ENCODE results near the gene COL6A2.

COL6A2 gene

GRCh38 chr21:46114963-46115362, 17.1 kb downstream of the COL6A2 start:
- no peak for DNase-seq (ENCODE audit: low spot score)

DNA sequence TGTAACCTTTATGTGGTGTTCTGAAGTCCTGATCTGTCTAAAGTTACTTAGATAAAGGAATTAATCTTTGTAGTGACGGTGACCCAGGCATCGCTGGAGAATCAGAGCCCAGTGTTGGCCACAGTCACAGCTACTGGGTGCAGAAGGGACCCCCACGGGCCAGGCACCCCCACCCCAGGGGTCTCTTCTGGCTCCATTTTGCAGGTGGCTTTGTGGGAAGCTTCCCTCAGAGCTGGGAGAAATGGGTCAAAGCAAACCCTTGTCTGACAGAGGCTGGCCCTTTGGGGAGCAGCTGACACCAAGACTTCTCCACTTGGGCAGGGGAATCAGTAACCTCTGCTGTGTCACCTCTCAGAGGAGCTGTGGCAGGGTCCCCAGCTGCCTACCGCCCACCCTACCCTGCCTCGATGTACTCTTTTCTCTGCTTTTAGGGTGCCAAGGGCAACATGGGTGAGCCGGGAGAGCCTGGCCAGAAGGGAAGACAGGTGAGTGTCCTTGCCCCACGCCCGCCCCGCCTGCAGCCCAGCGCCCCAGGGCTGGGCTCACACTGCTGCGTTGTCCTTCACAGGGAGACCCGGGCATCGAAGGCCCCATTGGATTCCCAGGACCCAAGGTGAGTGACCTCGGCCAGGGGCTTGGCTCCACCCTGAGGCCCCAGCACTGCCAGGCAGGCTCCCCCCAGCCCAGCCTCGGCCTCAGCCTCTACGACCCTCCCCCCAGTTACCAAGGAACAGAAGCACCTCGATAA, 17.7 kb downstream of the COL6A2 start:
- DNase-seq (ENCODE audit: low spot score) = no peak

GRCh38 chr21:46116189-46116775, 18.4 kb downstream of the COL6A2 start:
- no peak for DNase-seq (ENCODE audit: low spot score)

DNA sequence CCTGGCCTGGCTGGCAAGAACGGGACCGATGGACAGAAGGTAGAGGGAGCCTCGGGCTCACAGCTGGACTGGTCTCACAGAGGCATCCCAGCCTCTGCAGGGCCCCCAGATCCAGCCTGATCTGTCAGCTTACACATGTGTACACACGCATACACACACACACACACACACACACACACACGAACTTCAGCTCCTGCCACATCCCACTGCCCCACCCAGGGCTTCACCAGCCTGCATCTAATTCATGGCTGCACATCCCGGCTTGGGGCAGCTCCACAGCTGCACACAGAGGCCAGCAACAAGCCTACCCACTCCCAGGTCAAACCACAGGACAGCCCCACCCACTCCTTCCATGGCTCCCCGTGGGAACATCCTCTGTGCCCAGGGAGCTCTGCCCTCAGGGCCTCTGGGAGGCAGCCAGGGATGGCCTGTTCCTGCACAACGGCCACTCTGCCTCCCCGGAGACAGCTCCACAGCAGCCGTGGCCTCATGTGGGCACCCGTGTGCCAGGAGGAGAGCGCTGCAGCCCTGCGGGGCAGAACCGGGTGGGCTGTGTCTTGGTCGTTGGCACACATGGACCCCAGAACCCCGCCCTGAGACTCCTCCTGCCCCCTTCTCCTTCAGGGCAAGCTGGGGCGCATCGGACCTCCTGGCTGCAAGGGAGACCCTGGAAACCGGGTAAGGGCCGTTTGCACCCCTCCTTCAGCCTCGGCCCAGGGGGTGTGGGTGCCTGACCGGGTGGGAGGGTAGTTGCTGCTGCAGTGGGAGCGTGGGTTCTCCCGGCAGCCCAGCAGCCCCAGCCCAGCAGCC, 19.1 kb downstream of the COL6A2 start:
- DNase-seq (ENCODE audit: low spot score) = no peak

DNA sequence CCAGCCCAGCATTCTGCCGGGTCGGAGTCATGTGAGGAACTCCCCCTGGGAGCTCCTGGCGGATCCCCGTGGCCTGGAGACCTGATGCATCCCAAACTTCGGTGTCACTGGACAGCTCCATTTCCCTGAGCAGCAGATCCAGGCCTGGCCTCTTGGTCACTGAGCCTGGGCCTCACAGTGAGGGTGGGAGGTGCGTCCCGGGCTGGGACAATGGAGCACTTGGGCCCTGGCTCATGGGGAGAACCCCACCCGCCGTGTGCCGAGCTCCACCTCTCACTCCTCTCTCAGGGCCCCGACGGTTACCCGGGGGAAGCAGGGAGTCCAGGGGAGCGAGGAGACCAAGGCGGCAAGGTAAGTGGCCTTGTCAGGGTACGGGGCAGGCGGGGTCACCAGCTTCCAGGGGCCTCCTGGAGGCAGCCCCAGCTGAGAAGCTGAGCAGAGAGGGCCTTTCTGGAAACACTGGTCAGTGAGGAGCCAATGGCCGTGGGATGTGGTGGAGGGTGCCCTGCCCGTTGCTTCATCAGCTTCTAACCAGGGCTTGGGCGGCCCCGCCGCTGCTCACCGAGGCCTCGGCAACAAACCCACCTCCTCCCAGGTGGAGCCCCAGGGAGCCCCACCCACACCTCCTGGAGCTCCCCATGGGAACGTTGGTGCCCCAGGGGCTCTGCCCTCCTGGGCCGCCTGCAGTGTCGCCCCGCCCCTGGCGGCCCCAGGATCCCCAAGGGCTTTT, 19.8 kb downstream of the COL6A2 start:
- no peak for DNase-seq (ENCODE audit: low spot score)

- no peak for DNase-seq (ENCODE audit: low spot score)
Measured at GRCh38 chr21:46118316-46119143, 20.6 kb downstream of the COL6A2 start.

DNA sequence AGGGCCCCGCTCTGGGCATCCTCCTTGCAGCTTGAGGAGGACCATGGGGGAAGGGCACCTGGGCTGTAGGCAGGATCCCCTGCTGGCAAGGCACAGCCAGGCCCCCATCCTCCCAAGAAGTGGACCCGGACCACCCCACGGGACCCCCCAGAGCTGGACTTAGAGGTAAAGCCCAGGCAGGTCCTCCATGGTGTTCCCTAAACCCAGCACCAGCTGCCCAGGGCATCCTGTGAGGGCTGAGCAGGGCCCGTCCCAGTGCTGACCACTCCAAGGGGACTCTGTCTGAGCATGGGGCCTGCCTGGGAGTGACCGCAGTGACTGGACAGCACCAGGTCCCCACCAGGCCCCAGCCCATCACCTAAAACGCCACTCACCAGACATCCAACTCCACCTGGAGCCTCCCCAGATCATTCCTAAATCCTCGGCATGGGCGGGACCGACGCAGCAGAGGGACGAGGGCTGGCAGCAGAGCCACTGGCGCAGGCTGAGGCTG, 21.3 kb downstream of the COL6A2 start:
- no peak for DNase-seq (ENCODE audit: low spot score)

- no peak for DNase-seq (ENCODE audit: low spot score)
Measured at GRCh38 chr21:46119637-46120271, 21.8 kb downstream of the COL6A2 start.

DNA sequence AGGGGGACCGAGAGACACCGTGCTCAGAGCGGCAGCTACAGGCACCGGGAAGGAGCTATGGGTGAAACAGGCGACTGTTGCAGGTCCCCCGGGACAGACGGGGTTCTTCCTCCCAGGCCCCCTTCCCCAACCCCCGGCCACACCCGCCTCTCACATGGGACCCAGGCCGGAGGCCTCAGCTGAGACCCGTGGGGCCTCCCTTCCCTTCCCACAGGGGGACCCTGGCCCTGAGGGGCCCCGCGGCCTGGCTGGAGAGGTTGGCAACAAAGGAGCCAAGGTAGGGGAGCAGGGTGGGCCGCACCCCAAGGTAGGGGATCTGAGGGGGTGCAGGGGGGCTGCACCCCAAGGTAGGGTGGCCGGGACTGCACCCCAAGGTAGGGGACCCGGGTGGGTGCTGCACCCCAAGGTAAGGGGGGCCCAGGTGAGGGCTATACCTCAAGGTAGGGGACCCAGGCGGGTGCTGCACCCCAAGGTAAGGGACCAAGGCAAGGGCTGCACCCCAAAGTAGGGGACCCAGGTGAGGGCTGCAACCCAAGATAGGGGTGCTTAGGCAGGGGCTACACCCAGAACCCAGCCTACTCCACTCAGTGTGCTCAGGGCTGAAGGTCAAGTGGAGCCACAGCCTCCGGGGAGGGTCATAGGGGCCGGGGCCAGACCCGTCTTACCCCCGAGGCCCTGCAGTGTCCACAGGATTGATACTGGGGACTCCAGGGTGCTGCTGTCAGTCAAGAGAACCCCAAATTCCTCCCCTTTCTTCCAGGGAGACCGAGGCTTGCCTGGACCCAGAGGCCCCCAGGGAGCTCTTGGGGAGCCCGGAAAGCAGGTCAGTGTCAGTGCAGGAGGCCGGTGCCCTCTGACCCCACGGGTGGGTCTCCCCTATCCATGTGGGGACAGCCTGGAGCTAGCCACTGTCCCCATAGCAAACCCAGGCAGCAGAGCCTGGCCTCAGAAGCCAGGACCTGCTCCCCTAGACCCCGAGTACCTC, 22.7 kb downstream of the COL6A2 start:
- no peak for DNase-seq (ENCODE audit: low spot score)

DNA sequence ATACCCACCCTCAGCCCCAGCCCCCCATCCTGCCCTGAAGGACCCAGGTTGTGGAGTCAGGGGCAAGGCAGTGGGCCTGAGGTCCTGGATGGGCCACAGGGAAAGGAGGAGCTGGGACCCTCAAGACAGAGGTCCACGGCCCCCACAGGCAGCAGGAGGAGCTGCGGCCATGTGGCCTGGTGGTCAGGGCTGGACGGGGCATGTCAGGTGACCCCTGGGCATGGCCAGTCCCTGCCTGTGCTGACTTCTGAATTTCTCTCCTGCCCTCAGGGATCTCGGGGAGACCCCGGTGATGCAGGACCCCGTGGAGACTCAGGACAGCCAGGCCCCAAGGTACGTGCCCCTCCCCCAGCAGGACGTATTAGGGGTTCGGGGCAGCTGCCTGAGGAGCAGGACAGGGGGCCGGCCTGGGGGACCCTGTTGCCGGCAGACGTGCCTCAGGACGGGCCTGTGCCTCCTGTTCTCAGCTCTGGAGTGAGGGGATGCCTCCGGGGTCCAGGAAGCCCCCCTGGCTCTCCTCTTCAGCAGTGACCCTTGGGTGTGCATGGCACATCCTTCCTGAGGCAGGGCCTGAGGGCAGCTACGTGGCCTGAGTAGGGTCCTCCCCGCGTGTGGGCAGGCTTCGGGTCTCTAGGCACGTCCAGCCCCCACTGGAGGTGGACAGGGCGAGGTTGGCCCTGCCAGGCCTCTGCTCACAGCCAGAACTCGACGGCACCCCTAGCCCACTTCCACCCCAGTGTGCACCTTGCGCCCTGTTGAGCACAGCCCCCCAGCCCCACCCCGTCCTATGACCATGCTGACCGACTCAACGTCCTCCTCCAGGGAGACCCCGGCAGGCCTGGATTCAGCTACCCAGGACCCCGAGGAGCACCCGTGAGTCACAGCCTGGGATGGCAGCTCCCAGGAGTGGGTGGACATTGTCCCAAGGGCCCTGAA, 23.6 kb downstream of the COL6A2 start:
- DNase-seq (ENCODE audit: low spot score) = no peak

GRCh38 chr21:46122237-46122671, 24.3 kb downstream of the COL6A2 start:
- peak; percentile 88 for DNase-seq (ENCODE audit: low spot score)

- DNase-seq (ENCODE audit: low spot score) = no peak
Measured at GRCh38 chr21:46122758-46123683, 25.1 kb downstream of the COL6A2 start.

- DNase-seq (ENCODE audit: low spot score) = no peak
Measured at GRCh38 chr21:46124083-46124925, 26.4 kb downstream of the COL6A2 start.

GRCh38 chr21:46124926-46125845, 27.3 kb downstream of the COL6A2 start:
- DNase-seq (ENCODE audit: low spot score) = no peak

DNA sequence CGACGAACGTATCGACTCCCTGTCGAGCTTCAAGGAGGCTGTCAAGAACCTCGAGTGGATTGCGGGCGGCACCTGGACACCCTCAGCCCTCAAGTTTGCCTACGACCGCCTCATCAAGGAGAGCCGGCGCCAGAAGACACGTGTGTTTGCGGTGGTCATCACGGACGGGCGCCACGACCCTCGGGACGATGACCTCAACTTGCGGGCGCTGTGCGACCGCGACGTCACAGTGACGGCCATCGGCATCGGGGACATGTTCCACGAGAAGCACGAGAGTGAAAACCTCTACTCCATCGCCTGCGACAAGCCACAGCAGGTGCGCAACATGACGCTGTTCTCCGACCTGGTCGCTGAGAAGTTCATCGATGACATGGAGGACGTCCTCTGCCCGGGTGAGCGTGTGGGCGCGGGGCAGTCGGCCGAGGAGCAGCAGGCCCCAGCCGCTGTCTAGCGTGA, 28.0 kb downstream of the COL6A2 start:
- DNase-seq (ENCODE audit: low spot score) = no peak

All from GM03348 (cell line).